Measurements from ENCODE around the gene FBLN2.

The FBLN2 gene

DNA sequence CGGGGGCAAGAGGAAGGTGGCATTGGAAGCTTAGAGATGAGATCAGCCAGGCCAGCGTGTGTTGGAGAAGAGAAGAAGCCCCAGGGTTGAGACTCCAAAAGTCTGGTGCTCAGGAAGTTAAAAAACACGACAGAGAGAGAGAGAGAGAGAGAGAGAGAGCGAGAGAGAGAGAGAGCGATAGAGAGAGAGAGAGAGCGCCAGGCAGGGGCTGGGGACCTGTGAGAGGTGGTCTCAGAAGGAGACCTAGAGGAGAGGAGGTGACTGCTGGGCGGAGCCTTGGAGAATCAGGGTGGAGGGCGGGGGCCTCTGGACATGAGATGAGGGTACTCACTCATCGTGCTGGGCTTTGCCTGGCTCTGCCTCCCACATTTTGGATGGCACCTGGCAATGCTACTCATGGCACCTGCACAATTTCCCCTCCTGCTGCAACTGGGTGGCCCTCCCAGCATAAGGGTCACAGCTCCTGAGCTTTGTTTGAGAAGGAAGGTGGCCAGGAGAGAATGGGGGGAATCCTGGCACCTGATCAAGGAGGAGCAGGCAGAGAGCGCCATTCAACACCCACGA, 51.0 kb downstream of the FBLN2 start:
- peaks cover 0 to 13% of the 10 kb centered on the region in 2 experiments for H3K36me3 ChIP-seq (ENCODE audit: control insufficient read depth in 1 of 2, insufficient read depth in 2 of 2, low read depth in 1 of 2, low read length in 2 of 2)
- H3K4me3 ChIP-seq (ENCODE audit: insufficient read depth in 1 of 2, low read depth in 1 of 2, low read length in 2 of 2): no peak overlapping the region
- no peak overlapping the region for H3K9ac ChIP-seq (ENCODE audit: low read length)
- H2BK12ac ChIP-seq (ENCODE audit: low read length in 2 of 2): no peak overlapping the region
- no peak overlapping the region for H2BK5ac ChIP-seq (ENCODE audit: low read depth, low read length, poor library complexity, severe bottlenecking)
- no peak overlapping the region for H3K4ac ChIP-seq (ENCODE audit: low read depth in 1 of 2, low read length in 2 of 2)
- no peak overlapping the region for H3K14ac ChIP-seq (ENCODE audit: low read length in 2 of 2)
- H2BK15ac ChIP-seq (ENCODE audit: low read depth, poor library complexity, severe bottlenecking): no peak overlapping the region
- peak overlapping the region; percentile 80 for H2AK5ac ChIP-seq (ENCODE audit: low read length, severe bottlenecking)
- H3K23ac ChIP-seq (ENCODE audit: low read length in 2 of 2): no peak overlapping the region
- no peak overlapping the region for H4K8ac ChIP-seq (ENCODE audit: low read length)
- H2BK120ac ChIP-seq (ENCODE audit: low read depth, low read length): no peak overlapping the region
- no peak overlapping the region for H2AFZ ChIP-seq (ENCODE audit: low read depth, low read length)
- 79% methylated on average over 11 of the region's 11 CpGs for WGBS
- H3K27me3 ChIP-seq (ENCODE audit: control insufficient read depth in 1 of 2, insufficient read depth in 1 of 2, low read length in 2 of 2): peaks cover 0 to 13% of the 10 kb centered on the region in 2 experiments
- DNase-seq: no peak
- no peak overlapping the region for H4K91ac ChIP-seq (ENCODE audit: low read length)
- no peaks in the 10 kb centered on the region for H3K79me1 ChIP-seq (replicated peaks; ENCODE audit: low read length, poor library complexity, severe bottlenecking)
- peaks cover 29% of the 10 kb centered on the region for H3K4me1 ChIP-seq (ENCODE audit: control insufficient read depth, insufficient read depth, low read depth, low read length)
- H3K27ac ChIP-seq (ENCODE audit: low read length, poor library complexity, severe bottlenecking): no peak overlapping the region
- H3K18ac ChIP-seq (ENCODE audit: low read depth in 1 of 2, low read length in 2 of 2): no peak overlapping the region
- H3K9me3 ChIP-seq (ENCODE audit: control insufficient read depth, low read length): no peaks in the 10 kb centered on the region
- H3K4me2 ChIP-seq (ENCODE audit: low read length, poor library complexity, severe bottlenecking): peak overlapping the region; percentile 4

DNA sequence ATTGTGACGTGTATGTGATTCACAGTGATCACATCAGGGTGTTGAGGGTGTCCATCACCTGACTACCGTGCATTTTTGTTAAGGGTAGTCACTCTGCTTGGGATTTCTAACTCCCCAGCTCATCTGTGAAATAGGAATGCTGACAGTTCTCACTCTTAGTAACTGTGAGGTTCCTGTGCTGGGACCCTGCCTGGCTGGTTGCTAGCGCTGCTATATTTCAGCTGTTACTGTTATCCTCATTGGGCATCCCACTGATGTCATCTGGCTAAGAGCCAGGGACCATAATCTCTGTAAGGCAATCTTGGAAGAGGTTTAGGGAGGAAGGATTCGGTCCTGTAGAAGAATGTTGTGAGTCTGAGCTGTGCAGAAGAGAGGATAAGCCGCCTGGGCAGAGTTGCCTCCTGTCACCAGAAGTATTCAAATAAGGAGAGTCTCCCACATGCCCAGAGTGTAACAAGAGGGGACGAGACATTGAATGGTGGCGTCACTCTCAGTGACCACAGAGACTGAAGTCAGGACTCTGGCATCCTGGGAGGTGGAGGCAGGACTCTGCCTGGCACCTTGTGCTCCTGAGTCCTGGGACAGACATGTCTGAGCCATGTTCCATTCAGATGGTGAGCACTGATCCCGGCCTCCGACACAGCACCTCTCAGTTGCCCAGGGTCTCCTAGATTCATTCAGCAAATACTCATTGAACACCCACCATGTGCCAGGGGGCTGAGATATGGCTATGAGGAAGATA, 52.2 kb downstream of the FBLN2 start:
- Histone ChIP-seq H2BK15ac (ENCODE audit: low read depth, poor library complexity, severe bottlenecking) (no peak overlapping the region), H3K79me1 (replicated peaks; ENCODE audit: low read length, poor library complexity, severe bottlenecking) (no peaks in the 10 kb centered on the region), H2BK12ac (ENCODE audit: low read length in 2 of 2) (no peak overlapping the region), H3K18ac (ENCODE audit: low read depth in 1 of 2, low read length in 2 of 2) (no peak overlapping the region), H2AK5ac (ENCODE audit: low read length, severe bottlenecking) (no peak overlapping the region), H3K4me1 (ENCODE audit: control insufficient read depth, insufficient read depth, low read depth, low read length) (peaks cover 24% of the 10 kb centered on the region), H2BK120ac (ENCODE audit: low read depth, low read length) (no peak overlapping the region), H3K36me3 (ENCODE audit: control insufficient read depth in 1 of 2, insufficient read depth in 2 of 2, low read depth in 1 of 2, low read length in 2 of 2) (peaks cover 0 to 17% of the 10 kb centered on the region in 2 experiments), H2AFZ (ENCODE audit: low read depth, low read length) (no peak overlapping the region), H3K4me2 (ENCODE audit: low read length, poor library complexity, severe bottlenecking) (no peak overlapping the region), H3K27me3 (ENCODE audit: control insufficient read depth in 1 of 2, insufficient read depth in 1 of 2, low read length in 2 of 2) (peaks cover 0 to 1% of the 10 kb centered on the region in 2 experiments), H3K4ac (ENCODE audit: low read depth in 1 of 2, low read length in 2 of 2) (no peak overlapping the region), H4K91ac (ENCODE audit: low read length) (no peak overlapping the region), H4K8ac (ENCODE audit: low read length) (no peak overlapping the region), H3K14ac (ENCODE audit: low read length in 2 of 2) (no peak overlapping the region), H3K9ac (ENCODE audit: low read length) (peak overlapping the region; percentile 63), H3K23ac (ENCODE audit: low read length in 2 of 2) (no peak overlapping the region), H3K4me3 (ENCODE audit: insufficient read depth in 1 of 2, low read depth in 1 of 2, low read length in 2 of 2) (no peak overlapping the region), H2BK5ac (ENCODE audit: low read depth, low read length, poor library complexity, severe bottlenecking) (no peak overlapping the region), H3K9me3 (ENCODE audit: control insufficient read depth, low read length) (no peaks in the 10 kb centered on the region), H3K27ac (ENCODE audit: low read length, poor library complexity, severe bottlenecking) (no peak overlapping the region)
- 68% methylated on average over 7 of the region's 9 CpGs for WGBS
- DNase-seq: peak; percentile 21

DNA sequence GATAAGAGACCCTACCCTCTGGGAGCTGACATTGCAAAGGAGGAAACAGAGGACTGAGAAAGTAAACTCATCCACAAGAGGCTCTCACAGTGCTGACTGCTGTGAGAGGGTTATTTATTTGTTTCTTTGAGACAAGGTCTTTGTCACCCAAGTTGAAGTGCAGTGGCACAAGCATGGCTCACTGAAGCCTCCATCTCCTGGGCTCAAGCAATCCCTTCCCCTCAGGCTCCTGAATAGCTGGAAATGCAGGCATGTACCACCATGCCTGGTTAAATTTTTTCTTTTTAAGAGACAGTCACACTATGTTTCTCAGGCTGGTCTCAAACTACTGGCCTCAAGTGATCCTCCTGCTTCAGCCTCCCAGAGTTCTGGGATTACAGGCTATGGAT, 52.8 kb downstream of the FBLN2 start:
- Histone ChIP-seq H3K14ac (ENCODE audit: low read length in 2 of 2) (no peak overlapping the region), H2BK12ac (ENCODE audit: low read length in 2 of 2) (no peak overlapping the region), H4K8ac (ENCODE audit: low read length) (no peak overlapping the region), H3K18ac (ENCODE audit: low read depth in 1 of 2, low read length in 2 of 2) (no peak overlapping the region), H3K27me3 (ENCODE audit: control insufficient read depth in 1 of 2, insufficient read depth in 1 of 2, low read length in 2 of 2) (no peaks in the 10 kb centered on the region), H3K4me3 (ENCODE audit: insufficient read depth in 1 of 2, low read depth in 1 of 2, low read length in 2 of 2) (no peak overlapping the region), H2AFZ (ENCODE audit: low read depth, low read length) (no peak overlapping the region), H4K91ac (ENCODE audit: low read length) (no peak overlapping the region), H3K9me3 (ENCODE audit: control insufficient read depth, low read length) (no peaks in the 10 kb centered on the region), H3K27ac (ENCODE audit: low read length, poor library complexity, severe bottlenecking) (no peak overlapping the region), H3K23ac (ENCODE audit: low read length in 2 of 2) (no peak overlapping the region), H3K79me1 (replicated peaks; ENCODE audit: low read length, poor library complexity, severe bottlenecking) (no peaks in the 10 kb centered on the region), H2BK5ac (ENCODE audit: low read depth, low read length, poor library complexity, severe bottlenecking) (no peak overlapping the region), H3K9ac (ENCODE audit: low read length) (peak overlapping the region; percentile 63), H2AK5ac (ENCODE audit: low read length, severe bottlenecking) (no peak overlapping the region), H3K4me1 (ENCODE audit: control insufficient read depth, insufficient read depth, low read depth, low read length) (peaks cover 24% of the 10 kb centered on the region), H2BK15ac (ENCODE audit: low read depth, poor library complexity, severe bottlenecking) (no peak overlapping the region), H2BK120ac (ENCODE audit: low read depth, low read length) (no peak overlapping the region), H3K36me3 (ENCODE audit: control insufficient read depth in 1 of 2, insufficient read depth in 2 of 2, low read depth in 1 of 2, low read length in 2 of 2) (peaks cover 0 to 17% of the 10 kb centered on the region in 2 experiments), H3K4me2 (ENCODE audit: low read length, poor library complexity, severe bottlenecking) (no peak overlapping the region), H3K4ac (ENCODE audit: low read depth in 1 of 2, low read length in 2 of 2) (no peak overlapping the region)
- DNase-seq: no peak

DNA sequence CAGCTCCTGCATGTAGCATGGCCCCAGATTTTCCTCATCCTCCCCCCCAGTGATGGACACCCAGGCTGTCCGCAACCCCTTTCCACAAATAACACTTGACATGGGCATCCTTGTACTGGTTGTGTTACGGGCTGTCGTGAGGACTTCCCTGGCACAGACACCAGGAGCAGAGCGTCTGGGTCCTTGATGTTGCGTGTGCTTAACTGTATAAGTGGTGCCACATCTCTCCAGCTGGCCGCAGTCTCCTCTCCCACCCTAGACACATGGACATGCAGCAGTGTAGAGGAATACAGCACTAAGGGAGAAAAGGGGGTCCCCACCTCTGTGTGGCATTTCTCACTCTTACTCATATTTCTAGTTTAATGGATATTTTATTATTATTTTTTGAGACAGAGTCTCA, 56.6 kb downstream of the FBLN2 start:
- Histone ChIP-seq H3K14ac (ENCODE audit: low read length in 2 of 2) (no peak overlapping the region), H3K9me3 (ENCODE audit: control insufficient read depth, low read length) (no peaks in the 10 kb centered on the region), H2BK12ac (ENCODE audit: low read length in 2 of 2) (no peak overlapping the region), H3K27ac (ENCODE audit: low read length, poor library complexity, severe bottlenecking) (no peak overlapping the region), H3K9ac (ENCODE audit: low read length) (no peak overlapping the region), H3K23ac (ENCODE audit: low read length in 2 of 2) (no peak overlapping the region), H3K36me3 (ENCODE audit: control insufficient read depth in 1 of 2, insufficient read depth in 2 of 2, low read depth in 1 of 2, low read length in 2 of 2) (peaks cover 0 to 40% of the 10 kb centered on the region in 2 experiments), H3K4me1 (ENCODE audit: control insufficient read depth, insufficient read depth, low read depth, low read length) (peaks cover 8% of the 10 kb centered on the region), H3K79me1 (replicated peaks; ENCODE audit: low read length, poor library complexity, severe bottlenecking) (no peaks in the 10 kb centered on the region), H2AK5ac (ENCODE audit: low read length, severe bottlenecking) (no peak overlapping the region), H3K4me3 (ENCODE audit: insufficient read depth in 1 of 2, low read depth in 1 of 2, low read length in 2 of 2) (no peak overlapping the region), H3K27me3 (ENCODE audit: control insufficient read depth in 1 of 2, insufficient read depth in 1 of 2, low read length in 2 of 2) (peaks cover 0 to 3% of the 10 kb centered on the region in 2 experiments), H3K18ac (ENCODE audit: low read depth in 1 of 2, low read length in 2 of 2) (no peak overlapping the region), H4K8ac (ENCODE audit: low read length) (no peak overlapping the region), H3K4ac (ENCODE audit: low read depth in 1 of 2, low read length in 2 of 2) (no peak overlapping the region), H2BK120ac (ENCODE audit: low read depth, low read length) (no peak overlapping the region), H2AFZ (ENCODE audit: low read depth, low read length) (no peak overlapping the region), H4K91ac (ENCODE audit: low read length) (no peak overlapping the region), H2BK5ac (ENCODE audit: low read depth, low read length, poor library complexity, severe bottlenecking) (no peak overlapping the region), H2BK15ac (ENCODE audit: low read depth, poor library complexity, severe bottlenecking) (no peak overlapping the region), H3K4me2 (ENCODE audit: low read length, poor library complexity, severe bottlenecking) (no peak overlapping the region)
- WGBS: 88% methylated on average over 5 of the region's 6 CpGs
- DNase-seq: no peak

All from mesenchymal stem cell (in vitro differentiated cells and primary cell).